ENCODE measurements around the gene LRRC61.
A peak's percentile ranks its signal among the peaks of the same experiment; 100 is the strongest.
"Not testable (repeated sequence)": the region's sequence is repeated elsewhere in the genome, so short reads cannot be mapped to it uniquely, and the experiment has no call there.

LRRC61 gene

DNA sequence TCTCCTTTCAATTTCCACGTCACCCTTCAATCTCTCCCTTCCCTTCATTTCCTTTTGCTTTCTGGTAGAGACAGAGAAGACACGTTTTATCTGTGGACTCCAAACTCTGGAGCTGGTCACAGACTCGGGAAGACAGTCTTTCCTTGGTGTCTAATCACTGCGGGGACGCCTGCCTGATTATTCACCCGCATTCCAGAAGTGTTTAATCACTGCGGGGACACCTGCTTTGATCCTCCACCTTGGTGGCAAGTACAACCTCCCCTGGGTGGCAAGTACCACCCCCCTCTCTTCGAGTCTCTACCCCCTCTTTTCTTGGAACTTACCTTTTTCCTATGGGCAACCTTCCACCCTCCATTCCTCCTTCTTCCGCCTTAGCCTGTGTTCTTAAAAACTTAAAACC is 15.3 kb upstream of the LRRC61 start:
- no peak for DNase-seq

DNA sequence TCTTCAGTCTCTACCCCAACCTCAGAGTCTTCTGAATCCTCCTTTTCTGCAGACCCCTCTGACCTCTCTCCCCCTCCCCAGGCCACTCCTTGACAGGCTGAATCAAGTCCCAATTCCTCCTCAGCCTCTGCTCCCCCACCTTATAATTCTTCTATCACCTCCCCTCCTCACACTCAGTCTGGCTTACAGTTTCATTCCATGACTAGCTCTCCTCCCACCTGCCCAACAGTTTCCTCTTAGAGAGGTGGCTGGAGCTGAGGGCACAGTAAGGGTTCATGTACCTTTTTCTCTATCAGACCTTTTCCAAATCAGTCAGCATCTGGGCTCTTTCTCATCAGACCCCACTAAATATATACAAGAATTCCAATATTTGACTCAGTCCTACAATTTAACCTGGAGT is 14.6 kb upstream of the LRRC61 start:
- DNase-seq = no peak

DNA sequence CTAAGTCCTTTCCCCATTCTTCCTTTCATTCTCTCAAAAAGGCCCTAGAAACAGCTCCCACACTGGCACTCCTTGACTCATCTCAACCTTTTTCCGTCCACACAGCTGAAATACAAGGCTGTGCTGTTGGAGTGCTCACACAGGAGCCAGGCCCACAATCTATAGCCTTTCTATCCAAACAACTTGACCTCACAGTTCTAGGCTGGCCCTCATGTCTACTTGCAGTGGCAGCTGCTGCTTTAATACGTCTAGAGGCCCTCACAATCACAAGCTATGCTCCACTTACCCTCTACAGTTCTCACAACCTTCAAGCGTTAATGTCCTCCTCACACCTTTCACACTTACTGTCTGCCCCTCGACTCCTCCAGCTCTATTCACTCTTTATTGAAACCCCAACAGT is 12.0 kb upstream of the LRRC61 start:
- DNase-seq = no peak

DNA sequence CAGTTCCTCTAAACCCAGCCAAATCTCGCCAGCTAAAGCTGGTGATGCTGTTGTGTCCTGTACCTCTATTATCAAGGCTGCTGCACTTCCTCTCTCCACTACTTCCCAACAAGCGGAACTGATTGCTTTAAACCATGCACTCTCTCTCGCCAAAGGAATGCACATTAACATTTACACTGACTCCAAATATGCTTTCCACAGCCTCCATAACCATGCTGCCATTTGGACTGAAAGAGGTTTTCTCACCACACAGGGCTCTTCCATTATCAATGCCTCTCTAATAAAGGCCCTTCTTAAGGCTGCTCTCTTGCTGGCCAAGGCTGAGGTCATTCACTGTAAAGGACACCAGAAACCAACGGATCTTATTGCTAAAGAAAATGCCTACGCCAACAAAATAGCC is 11.4 kb upstream of the LRRC61 start:
- DNase-seq = no peak

DNA sequence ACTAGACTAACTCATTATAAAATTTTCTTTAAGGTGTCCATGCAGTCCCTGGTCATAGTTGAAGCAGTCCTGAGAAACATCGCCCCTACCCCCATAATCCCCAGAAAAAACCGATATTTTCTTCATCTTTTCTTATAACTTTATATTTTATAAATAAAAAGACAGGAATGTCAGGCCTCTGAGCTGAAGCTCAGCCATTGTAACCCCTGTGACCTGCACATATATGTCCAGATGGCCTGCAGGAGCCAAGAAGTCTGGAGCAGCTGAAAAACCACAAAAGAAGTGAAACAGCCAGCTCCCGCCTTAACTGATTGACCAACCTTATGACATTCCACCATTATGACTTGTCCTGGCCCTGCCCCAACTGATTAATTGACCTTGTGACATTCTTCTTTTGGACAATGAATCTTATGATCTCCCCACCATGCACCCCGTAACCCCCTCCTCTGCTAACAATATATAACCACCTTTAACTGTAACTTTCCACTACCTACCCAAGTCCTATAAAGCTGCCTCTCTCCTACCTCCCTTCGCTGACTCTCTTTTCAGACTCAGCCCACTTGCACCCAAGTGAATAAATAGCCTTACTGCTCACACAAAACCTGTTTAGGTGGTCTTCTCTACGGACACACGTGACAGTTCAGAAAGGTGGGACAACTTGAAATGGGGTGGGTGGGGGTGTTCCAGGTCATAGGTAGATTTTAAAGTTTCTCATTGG is 10.3 kb upstream of the LRRC61 start:
- DNase-seq = not testable (repeated sequence)

DNA sequence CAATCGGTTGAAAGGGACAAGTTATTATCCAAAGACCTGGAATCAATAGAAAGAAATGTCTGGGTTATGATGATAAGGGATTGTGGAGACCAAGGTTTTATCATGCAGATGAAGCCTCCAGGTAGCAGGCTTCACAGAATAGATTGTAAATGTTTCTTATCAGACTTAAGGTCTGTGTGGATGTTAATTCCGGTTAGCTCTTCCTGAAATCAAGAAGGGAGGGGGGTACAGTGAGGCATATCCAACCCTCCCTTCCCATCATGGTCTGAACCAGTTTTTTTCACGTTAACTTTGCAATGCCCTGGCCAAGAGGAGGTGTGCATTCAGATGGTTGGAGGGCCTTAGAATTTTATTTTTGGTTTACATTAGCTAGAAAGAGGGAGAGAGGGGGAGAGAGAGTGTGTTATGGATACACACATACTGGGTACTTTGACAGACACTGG is 9.8 kb upstream of the LRRC61 start:
- DNase-seq = no peak

DNA sequence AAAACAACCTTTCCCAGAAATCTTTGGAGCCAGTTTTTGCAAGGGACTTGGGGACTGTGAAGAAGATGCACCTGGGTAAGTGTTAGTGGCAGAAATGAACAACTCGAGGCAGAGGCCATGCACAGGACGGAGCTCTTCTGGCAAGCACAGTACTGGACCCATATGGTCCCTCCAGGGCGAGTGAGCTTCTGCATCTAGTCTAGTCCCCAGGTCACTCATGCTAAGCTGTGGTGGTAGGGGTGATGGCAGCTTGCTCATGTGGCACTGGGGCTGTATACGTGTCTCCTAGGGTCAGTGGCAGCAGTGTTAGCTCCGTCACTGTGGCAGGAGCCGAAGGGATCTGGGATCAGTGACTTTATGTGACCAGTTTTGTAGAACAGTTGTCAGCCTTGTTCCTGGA is 9.3 kb upstream of the LRRC61 start:
- no peak for DNase-seq

DNA sequence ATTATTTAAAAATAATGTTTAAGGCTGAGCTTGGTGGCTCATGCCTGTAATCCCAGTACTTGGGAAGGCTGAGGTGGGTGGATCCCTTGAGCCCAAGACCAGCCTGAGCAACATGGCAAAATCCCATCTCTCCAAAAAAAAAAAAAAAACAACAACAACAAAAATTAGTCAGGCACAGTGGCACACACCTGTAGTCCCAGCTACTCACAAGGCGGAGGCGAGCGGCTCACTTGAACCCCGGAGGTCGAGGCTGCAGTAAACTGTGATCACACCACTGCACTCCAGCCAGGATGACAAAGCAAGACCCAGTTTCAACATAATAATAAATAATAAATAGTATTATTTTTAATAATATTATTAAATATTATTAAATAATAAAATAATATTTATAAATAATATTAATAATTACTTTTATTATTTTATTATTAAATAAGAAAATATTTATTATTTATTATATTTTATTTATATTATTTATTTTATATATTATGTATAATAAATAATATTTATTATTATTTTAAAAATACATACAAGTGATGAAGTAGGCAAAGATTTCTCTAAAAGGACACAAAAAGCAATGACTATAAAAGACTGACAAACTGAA is 8.4 kb upstream of the LRRC61 start:
- no peak for DNase-seq

DNA sequence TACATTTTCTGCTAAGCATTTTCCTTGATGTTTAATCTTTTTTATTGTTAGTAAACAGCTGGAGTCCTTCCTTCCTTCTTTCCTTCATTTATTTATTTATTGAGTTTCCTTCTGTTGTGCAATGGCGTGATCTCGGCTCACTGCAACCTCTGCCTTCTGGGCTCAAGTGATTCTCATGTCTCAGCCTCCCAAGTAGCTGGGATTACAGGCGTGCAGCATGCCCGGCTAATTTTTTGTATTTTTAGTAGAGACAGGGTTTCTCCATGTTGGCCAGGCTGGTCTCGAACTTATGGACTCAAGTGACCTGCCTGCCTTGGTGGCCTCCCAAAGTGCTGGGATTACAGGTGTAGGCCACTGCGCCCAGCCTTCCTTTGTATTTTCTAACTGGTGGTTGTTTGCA is 6.2 kb upstream of the LRRC61 start:
- not testable (repeated sequence) for DNase-seq

DNA sequence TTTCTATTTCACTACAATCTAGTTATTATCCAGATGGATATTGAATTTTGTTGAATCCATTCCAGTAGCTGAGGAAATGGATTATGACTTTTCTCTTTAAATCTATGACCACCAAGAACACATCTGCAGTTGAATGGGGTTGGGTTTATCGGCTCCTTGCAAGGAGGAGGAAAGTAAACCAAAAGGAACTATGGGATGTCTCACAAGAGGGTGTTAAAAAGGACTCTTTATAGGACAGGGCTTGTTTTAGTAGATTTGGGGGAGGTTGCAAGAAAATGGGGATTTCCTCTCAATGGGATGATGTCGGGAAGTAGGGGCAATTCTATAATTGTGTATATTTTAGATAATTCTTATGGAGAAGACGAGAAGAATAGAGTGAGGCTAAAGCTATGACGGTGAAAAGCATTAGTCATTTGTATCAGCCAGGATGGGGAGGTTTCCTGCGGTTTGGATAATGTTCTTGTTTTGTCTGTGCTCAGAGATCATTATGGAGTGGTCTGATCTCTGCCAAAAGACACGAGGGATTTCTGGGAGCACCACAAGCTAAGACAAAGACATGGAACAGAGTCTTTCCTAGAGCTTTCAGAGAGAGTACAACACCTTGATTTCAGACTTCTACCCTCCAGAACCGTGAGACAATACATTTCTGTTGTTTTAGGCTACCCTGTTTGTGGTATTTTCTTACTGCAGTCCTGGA is 5.3 kb upstream of the LRRC61 start:
- DNase-seq = peak; percentile 55

DNA sequence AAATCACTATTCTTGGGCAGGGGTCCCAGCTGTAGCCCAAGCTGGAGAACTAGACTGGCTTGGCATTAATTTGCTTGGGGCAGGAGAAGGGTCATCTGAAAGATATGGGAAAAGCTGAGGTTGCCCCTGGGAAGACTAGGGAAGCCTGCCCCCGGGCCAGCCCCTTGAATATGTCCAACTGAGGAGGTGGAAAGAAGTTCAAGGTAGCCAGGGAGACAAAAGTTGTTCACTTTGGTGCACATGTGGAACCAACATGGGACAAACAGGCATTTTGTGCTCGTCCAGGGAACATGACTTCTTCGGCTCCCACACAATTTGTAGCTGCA is 1.4 kb upstream of the LRRC61 start:
- no peak for DNase-seq

DNA sequence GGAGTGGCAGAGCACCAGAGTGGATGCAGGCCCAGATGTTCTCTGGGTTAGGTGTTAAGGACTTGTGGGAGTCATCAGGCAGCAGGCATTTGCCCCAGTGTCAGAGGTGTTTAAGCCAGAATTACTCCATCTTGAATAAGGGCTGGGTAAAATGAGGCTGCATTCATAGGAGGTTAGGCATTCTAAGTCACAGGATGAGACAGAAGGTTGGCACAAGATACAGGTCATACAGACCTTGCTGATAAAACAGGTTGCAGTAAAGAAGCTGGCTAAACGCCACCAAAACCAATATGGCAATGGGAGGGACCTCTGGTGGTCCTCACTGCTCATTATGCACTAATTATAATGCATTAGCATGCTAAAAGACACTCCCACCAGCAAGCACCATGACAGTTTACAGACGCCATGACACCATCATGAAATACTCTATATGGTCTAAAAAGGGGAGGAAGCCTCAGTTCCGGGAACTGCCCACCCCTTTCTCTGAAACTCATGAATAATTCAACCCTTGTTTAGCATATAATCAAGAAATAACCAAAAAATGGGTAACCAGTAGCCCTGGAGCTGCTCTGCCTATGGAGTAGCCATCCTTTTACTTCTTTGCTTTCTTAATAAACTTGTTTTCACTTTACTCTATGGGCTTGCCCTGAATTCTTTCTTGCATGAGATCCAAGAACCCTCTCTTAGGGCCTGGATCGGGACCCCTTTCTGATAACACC is 882 bp upstream of the LRRC61 start:
- DNase-seq = no peak

DNA sequence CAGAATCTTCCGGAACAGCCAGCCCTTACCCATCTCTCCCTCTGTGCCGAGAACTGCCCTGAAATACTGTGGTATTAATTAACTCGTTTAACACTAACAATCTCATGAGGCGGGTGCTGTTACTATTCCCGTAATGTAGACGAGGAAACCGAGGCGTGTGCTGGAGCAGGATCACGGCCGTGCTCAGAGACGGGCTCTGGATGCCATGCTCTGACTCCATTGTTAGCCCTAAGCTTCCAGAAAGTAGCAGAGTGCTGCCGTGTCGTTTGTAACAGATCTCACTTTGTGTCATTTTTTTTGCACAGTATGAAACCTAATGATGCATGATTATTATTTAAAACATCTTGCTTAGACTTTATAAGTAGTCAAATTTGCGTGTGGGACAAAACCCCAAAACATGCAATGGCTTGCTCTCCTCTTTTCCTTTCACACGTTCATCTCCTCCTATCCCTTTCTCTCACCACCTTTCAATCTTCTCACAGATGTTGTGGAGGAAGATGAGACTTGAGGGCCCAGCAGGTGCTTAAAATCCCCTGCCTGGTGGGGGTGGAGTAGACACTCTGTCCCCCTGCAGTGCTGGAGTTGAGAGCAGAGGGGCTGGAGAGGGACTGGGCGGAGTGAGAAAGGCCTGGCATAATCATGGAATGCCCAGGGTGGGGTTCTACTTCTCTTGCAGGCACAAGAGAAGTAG is 672 bp downstream of the LRRC61 start:
- no peak for DNase-seq

DNA sequence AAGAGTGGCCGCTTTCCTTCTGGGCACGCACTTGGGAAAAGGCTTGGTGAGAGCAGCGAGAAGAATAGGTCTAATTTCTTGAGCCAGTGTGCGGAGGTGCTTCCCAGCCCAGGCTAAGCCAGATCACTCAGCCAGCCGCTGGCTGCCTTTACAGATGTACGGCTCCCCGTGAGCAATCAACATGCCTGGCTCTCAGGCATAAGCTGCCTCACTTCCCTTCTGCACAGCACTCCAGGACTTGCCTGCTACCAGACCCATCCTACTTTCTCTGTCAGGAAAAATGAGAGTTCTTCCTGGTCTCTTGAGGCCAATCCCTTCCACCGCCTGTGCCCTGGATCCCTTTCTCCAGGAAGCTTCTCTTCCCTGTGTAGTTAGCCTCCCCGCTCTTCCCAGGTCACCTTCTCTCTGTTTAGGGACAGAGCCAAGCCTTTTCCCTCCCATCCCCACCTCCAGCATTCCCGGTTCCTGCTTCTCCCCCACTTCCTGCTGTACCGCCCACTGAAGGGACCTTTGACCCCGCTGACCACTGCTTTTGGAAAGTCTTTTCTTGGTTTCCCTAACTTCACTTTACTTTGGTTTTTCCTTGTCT is 1.3 kb downstream of the LRRC61 start:
- no peak for DNase-seq

DNA sequence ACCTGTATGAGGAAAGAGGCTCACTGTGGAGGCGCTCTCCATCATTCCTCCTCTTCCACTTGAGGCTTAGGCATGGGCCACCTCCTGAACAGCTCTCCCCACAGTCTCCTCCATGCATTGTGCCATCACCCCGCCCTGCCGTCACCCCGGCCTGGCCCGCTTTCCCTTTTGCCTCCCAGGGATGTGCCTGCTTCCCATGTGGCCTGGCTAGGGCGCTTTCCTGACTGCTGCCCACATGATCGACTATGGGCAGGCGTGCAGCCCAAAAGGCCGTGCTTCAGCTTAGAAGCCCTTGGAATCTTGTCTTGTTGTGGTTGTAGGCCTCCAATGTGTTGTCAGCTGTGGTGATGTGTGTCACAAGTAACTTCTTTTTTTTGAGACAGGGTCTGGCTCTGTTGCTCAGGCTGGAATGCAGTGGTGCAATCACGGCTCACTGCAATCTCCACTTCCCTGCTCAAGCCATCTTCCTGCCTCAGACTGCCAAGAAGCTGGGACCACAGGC is 2.0 kb downstream of the LRRC61 start:
- peak; percentile 32 for DNase-seq

DNA sequence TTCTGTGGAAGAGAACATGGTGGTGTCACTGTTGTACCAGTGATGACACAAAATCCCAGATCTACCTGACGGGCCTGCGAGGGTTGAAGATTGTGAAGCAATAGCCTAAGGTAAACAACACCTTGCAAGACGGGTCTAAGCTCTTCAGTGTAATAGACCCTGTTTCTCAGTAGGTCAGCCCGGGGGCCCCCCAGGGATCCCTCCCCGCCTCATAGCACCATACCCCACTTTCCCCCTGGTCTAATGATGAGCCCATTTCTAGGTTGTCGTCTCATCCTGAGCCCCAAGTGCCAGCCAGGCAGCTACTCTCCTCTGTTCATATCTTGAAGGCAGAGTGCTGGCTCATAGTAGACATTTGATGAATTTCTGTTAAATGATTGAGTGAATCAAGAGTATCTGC is 2.7 kb downstream of the LRRC61 start:
- DNase-seq = no peak

DNA sequence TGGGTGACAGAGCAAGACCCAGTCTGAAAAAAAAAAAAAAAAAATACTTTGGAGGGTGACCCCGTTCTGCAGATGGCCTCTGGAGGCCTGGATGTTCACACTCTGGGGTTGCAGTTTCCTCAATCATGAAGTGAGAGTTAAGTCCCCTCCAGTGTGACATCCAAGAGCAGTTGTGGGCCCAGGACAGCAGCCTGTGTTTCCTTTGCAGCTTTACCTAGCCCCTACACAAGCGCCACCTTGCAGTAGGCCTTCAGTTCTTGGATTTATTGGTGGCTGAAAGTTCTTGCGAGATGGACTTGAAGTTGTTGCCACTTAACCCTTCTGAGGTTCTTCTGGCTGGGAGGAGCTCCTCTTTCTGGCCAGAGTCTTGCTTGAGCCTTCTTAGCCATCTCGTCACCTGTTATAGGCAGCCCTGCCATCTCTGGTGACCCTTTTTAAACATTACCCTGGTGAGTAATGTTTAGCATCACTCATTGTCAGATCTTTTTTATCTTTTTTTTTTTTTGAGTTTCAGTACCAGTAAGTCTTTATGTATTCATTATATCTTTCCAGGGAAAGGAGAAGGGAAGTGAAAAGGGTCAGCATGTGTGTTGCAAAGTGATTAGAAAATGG is 3.6 kb downstream of the LRRC61 start:
- DNase-seq = no peak

DNA sequence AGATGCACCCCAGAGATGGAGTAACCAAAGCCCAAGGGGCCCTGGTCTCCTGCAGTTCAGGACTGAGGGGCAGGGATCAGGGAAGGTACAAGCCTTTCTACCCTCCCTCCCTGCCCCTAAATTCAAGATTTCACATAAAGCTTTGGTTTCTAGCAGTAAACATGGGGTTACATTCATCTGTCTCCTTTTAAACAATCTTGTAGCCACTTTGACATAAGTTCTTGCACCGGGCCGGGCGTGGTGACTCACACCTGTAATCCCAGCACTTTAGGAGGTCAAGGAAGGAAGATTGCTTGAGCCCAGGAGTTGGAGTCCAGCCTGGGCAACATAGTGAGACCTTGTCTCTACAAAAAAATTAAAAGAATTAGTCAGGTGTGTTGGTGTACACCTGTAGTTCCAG is 4.2 kb downstream of the LRRC61 start:
- DNase-seq = no peak

DNA sequence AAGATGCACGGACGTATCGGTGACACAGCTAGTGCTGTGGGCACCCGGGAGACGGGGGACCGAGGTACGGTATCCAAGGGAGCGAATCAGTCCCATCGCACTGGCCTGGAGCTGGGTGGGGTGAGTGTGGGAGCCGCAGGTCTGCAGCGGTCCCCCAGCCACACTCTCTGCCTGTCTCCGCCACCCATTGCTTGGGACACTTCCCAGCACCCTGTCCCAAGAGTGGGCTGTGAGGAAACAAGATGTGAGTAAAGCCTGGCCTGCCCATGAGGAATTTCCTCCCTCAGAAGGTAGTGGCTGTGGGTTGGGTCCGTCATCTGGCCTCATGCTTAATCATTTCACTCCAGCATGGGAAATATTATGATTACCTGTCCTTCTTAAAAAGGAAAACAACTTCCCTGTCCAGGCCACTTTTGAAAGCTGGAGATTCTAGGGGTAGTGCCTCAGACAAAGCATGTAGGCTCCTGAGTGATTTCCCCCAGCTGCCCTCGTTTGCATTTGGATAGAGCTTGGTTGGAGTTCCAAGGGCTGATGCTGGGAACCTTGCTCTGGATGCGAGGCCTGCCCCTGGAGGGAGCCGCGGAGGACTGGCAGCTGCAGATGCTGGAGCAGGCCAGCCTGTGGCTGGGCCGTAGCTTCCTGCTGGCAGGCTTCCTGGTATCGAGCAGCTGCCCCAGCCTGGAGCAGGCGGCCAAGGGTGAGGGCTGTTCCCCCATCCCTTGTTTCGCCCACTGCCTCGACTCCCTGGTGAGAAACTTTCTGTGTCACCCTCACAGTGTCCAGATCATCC is 6.4 kb downstream of the LRRC61 start:
- no peak for DNase-seq

DNA sequence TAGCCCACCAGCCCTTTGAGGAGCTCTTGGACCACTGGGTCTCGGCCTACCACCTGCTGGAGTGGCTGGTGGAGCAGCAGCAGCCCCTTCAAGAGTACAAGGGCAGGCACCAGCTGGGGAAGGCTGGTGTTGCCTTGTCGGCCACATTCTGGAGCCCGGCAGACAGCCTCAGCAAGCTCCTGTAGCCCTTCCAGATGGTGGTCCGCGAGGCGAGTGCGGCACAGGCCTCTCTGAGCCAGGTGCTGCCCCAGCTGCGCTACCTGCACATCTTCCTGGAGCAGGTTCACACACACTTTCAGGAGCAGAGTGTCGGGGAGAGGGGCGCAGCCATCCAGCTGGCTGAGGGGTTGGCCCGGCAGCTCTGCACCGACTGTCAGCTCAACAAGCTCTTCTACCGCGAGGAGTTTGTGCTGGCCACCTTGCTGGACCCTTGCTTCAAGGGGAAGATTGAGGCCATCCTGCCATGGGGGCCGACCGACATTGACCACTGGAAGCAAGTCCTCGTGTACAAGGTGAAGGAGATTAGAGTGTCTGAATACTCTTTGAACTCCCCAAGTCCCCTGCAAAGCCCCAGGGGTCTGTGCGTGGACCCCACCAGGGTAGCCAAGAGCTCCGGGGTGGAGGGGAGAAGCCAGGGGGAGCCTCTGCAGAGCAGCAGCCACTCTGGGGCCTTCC is 7.2 kb downstream of the LRRC61 start:
- DNase-seq = no peak
